Transverse colon (tissue), 4 donors: ENCODE data around the gene CBX3.

Source experiments
- CTCF ChIP-seq, 5 experiments: fragments of 200-600 bp in 3 of 5; fragments of 450-650 bp in 2 of 5; sonication (generic) in 3 of 5; IDR thresholded peaks; 1 replicate in 2 of 5; 2 replicates in 3 of 5; pipeline ENCODE4 v1.5.1; 2016 to 2017; ENCODE audit warnings: antibody characterized with exemption in 5 of 5, inconsistent platforms in 3 of 5, mild to moderate bottlenecking in 2 of 5, moderate library complexity in 1 of 5
- EP300 ChIP-seq: sonication (generic); formaldehyde crosslinking; IDR thresholded peaks from one replicate; pipeline ENCODE4 v1.6.1; 2017; ENCODE audit warnings: antibody characterized with exemption, low read depth
- POLR2A ChIP-seq: fragments of 450-650 bp; IDR thresholded peaks from one replicate; pipeline ENCODE4 v1.6.1; 2016; ENCODE audit warnings: antibody characterized with exemption, mild to moderate bottlenecking, moderate library complexity
- POLR2AphosphoS5 ChIP-seq, 3 donors: sonication (generic); formaldehyde crosslinking; IDR thresholded peaks; one replicate each; pipeline ENCODE4 v1.6.1; 2016; ENCODE audit warnings: antibody characterized with exemption in 3 of 3

GRCh38 chr7:26185131-26185843 lies 16.3 kb upstream of the CBX3 start:
- TF ChIP-seq CTCF (IDR thresholded peaks at IDR 0.05) (no peak), POLR2AphosphoS5 (IDR thresholded peaks at IDR 0.05) (peak in 1 of 3 donors; percentile 19), POLR2A (no peak), EP300 (no peak)
